Ovary (tissue), 3 donors: Measurements from ENCODE around the gene SLC25A25.

ENCODE experiments used
- EP300 ChIP-seq: sonication (generic); formaldehyde crosslinking; IDR thresholded peaks from one replicate; pipeline ENCODE4 v1.6.1; 2017; ENCODE audit warnings: antibody characterized with exemption
- POLR2A ChIP-seq: fragments of 450-650 bp; IDR thresholded peaks from one replicate; pipeline ENCODE4 v1.6.1; 2017; ENCODE audit warnings: antibody characterized with exemption, mild to moderate bottlenecking, moderate library complexity
- TF ChIP-seq, protein P1 (sequence below), 3 donors: fragments of 450-650 bp in 2 of 3; fragments of 200-600 bp in 1 of 3; IDR thresholded peaks; one replicate each; pipeline versions ENCODE4 v1.5.1 to v1.8.0; 2016 to 2022; ENCODE audit warnings: antibody characterized with exemption in 3 of 3, mild to moderate bottlenecking in 1 of 3
- donor health status: DM: no; HTN: no; CAD: no.

DNA sequence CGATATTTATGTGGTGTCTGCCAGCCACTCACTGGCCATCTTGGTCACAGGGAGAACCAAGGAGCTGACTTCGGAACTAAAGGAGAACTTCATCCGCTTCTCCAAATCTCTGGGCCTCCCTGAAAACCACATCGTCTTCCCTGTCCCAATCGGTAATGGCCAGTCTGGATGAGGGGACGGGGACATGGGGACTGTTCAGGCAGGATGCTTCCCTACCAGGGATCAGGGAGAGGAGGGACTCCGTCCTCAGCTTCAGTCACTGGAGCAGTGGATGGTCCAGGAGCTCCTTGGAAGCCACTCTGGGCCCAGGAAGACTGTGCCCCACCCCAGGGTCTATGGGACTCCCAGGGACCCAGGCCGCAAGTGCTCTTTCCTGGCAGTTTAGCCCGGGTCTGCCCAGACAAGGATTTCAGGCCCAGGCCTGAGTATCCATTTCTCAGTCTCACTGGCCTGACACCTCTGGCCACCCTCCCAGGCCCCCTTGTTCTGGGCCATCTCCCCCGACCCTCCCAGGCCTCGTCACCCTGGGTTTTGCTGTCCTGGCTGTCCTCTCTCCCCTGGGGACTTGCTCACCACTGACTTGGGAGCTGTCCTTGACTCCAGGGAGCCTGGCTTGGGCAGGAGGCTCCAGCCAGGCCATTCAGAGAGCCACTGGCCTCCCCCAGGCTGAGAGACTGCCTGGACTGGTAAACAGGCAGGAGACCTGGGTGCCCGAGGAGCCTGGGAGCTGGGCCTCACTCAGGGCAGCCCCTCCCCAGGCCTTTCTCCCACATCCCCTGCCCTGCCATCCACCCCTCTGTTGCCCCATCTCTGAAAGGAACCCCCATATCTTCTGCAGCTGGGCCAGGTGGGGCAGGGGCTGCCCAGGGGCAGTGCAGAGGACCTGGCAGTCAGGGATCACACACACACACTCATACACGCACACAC, 84.4 kb downstream of the SLC25A25 start:
- no peak for TF ChIP-seq POLR2A
- TF ChIP-seq, protein P1, sequence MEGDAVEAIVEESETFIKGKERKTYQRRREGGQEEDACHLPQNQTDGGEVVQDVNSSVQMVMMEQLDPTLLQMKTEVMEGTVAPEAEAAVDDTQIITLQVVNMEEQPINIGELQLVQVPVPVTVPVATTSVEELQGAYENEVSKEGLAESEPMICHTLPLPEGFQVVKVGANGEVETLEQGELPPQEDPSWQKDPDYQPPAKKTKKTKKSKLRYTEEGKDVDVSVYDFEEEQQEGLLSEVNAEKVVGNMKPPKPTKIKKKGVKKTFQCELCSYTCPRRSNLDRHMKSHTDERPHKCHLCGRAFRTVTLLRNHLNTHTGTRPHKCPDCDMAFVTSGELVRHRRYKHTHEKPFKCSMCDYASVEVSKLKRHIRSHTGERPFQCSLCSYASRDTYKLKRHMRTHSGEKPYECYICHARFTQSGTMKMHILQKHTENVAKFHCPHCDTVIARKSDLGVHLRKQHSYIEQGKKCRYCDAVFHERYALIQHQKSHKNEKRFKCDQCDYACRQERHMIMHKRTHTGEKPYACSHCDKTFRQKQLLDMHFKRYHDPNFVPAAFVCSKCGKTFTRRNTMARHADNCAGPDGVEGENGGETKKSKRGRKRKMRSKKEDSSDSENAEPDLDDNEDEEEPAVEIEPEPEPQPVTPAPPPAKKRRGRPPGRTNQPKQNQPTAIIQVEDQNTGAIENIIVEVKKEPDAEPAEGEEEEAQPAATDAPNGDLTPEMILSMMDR (IDR thresholded peaks at IDR 0.05), result no peak
- no peak for TF ChIP-seq EP300
